Astrocyte (in vitro differentiated cells and primary cell): ENCODE data around the gene FBXL19. TPM values are rescaled to one million over a fixed set of nuclear protein-coding genes. Genes with fewer than 3 reads are reported as not detected.

Experiments
- DNase-seq: peaks from one replicate; pipeline ENCODE4 v3.0.0-alpha.2; 2010; ENCODE audit warnings: low read depth
- FAIRE-seq: peaks from 2 replicates; lab custom pipeline; 2011; peaks lifted over from hg19 to GRCh38; lab: Jason Lieb, UNC
- H2AFZ ChIP-seq: 2 replicates; pipeline ENCODE4 v1.6.0; 2012; ENCODE audit warnings: low read depth, low read length, inconsistent platforms
- H3K27ac ChIP-seq: 2 replicates; pipeline ENCODE4 v1.5.1; 2011; ENCODE audit warnings: low read depth, low read length, inconsistent platforms
- H3K27me3 ChIP-seq: 2 replicates; pipeline ENCODE4 v1.6.0; 2011; ENCODE audit warnings: low read length, inconsistent platforms; ENCODE audit not compliant: insufficient read depth
- H3K36me3 ChIP-seq: 2 replicates; pipeline ENCODE4 v1.5.1; 2011; ENCODE audit warnings: low read length, inconsistent platforms; ENCODE audit not compliant: insufficient read depth
- H3K4me1 ChIP-seq: 2 replicates; pipeline ENCODE4 v1.5.1; 2011; ENCODE audit warnings: low read length, inconsistent platforms; ENCODE audit not compliant: insufficient read depth
- H3K4me2 ChIP-seq: 2 replicates; pipeline ENCODE4 v1.6.0; 2012; ENCODE audit warnings: low read length, inconsistent platforms
- H3K4me3 ChIP-seq: 2 replicates; pipeline ENCODE4 v1.5.1; 2011; ENCODE audit warnings: low read depth, mild to moderate bottlenecking, low read length, inconsistent platforms; ENCODE audit not compliant: insufficient read depth
- H3K79me2 ChIP-seq: 2 replicates; pipeline ENCODE4 v1.6.0; 2012; ENCODE audit warnings: mild to moderate bottlenecking, low read length, inconsistent platforms; ENCODE audit not compliant: insufficient read depth
- H3K9ac ChIP-seq: 2 replicates; pipeline ENCODE4 v1.6.0; 2012; ENCODE audit warnings: mild to moderate bottlenecking, low read length, inconsistent platforms
- H3K9me3 ChIP-seq: 2 replicates; pipeline ENCODE4 v1.5.1; 2012; ENCODE audit warnings: low read depth, mild to moderate bottlenecking, low read length, inconsistent platforms; ENCODE audit not compliant: insufficient read depth
- H4K20me1 ChIP-seq: 2 replicates; pipeline ENCODE4 v1.6.0; 2012; ENCODE audit warnings: low read length, inconsistent platforms; ENCODE audit not compliant: insufficient read depth
- H3K27ac Mint-ChIP-seq: one replicate; pipeline ENCODE4 v1.8.0; 2021; ENCODE audit warnings: mild to moderate bottlenecking, mixed read lengths; ENCODE audit not compliant: unreplicated experiment
- H3K27me3 Mint-ChIP-seq: one replicate; pipeline ENCODE4 v1.8.0; 2021; ENCODE audit warnings: low read depth, mixed read lengths; ENCODE audit not compliant: unreplicated experiment
- H3K36me3 Mint-ChIP-seq: one replicate; pipeline ENCODE4 v1.8.0; 2021; ENCODE audit warnings: low read depth, mixed read lengths; ENCODE audit not compliant: unreplicated experiment
- H3K4me1 Mint-ChIP-seq: one replicate; pipeline ENCODE4 v1.8.0; 2021; ENCODE audit warnings: low read depth, mixed read lengths; ENCODE audit not compliant: unreplicated experiment
- H3K4me3 Mint-ChIP-seq: one replicate; pipeline ENCODE4 v1.8.0; 2021; ENCODE audit warnings: mild to moderate bottlenecking, moderate library complexity, mixed read lengths; ENCODE audit not compliant: unreplicated experiment
- H3K9me3 Mint-ChIP-seq: one replicate; pipeline ENCODE4 v1.8.0; 2021; ENCODE audit warnings: mild to moderate bottlenecking, mixed read lengths; ENCODE audit not compliant: unreplicated experiment
- CTCF ChIP-seq: IDR thresholded peaks from 2 replicates; pipeline ENCODE4 v1.5.1; 2011; ENCODE audit warnings: low read depth, mild to moderate bottlenecking, inconsistent platforms, low read length, moderate library complexity; ENCODE audit not compliant: insufficient read depth
- EZH2 ChIP-seq: IDR thresholded peaks from 2 replicates; pipeline ENCODE4 v1.6.1; 2012; ENCODE audit warnings: mild to moderate bottlenecking, low read length, inconsistent platforms; ENCODE audit not compliant: insufficient read depth
- total RNA-seq: library from RNA; stranded (reverse); gene quantifications from 2 replicates; pipeline ENCODE4 v1.2.1, GENCODE V29; 2021

FBXL19 gene
- total RNA-seq, 1 donor from 2014 or later = 42.5 TPM

- no peaks in the 10 kb centered on the region for H3K27me3 ChIP-seq
- peaks cover 7% of the 10 kb centered on the region for H3K4me1 Mint-ChIP-seq
- H3K9me3 Mint-ChIP-seq = no peaks in the 10 kb centered on the region
- H3K27me3 Mint-ChIP-seq = no peaks in the 10 kb centered on the region
- no peaks in the 10 kb centered on the region for H4K20me1 ChIP-seq
- no peak overlapping the region for H3K27ac ChIP-seq
- peaks cover 16% of the 10 kb centered on the region for H3K36me3 Mint-ChIP-seq
- FAIRE-seq (no peak), DNase-seq (no peak)
- H3K4me3 ChIP-seq = no peak overlapping the region
- no peaks in the 10 kb centered on the region for H3K36me3 ChIP-seq
- no peak overlapping the region for H3K4me2 ChIP-seq
- H3K4me1 ChIP-seq = peaks cover 10% of the 10 kb centered on the region
- no peak overlapping the region for H3K4me3 Mint-ChIP-seq
- TF ChIP-seq EZH2 = no peak
- TF ChIP-seq CTCF = no peak
- H3K79me2 ChIP-seq = no peaks in the 10 kb centered on the region
- no peak overlapping the region for H3K9ac ChIP-seq
- H3K9me3 ChIP-seq = no peaks in the 10 kb centered on the region
- H3K27ac Mint-ChIP-seq = no peak overlapping the region
- no peak overlapping the region for H2AFZ ChIP-seq
Observed at GRCh38 chr16:30992276-30992780, 69.0 kb downstream of the FBXL19 start.

GRCh38 chr16:30992931-30993816 is 69.8 kb downstream of the FBXL19 start:
- H3K4me3 ChIP-seq = no peak overlapping the region
- H3K27me3 Mint-ChIP-seq = no peaks in the 10 kb centered on the region
- no peaks in the 10 kb centered on the region for H3K27me3 ChIP-seq
- H3K4me2 ChIP-seq = no peak overlapping the region
- no peak overlapping the region for H3K4me3 Mint-ChIP-seq
- FAIRE-seq = no peak
- TF ChIP-seq EZH2 = no peak
- TF ChIP-seq CTCF = no peak
- H3K27ac Mint-ChIP-seq = no peak overlapping the region
- H3K9me3 Mint-ChIP-seq = no peaks in the 10 kb centered on the region
- no peak overlapping the region for H2AFZ ChIP-seq
- H3K4me1 ChIP-seq = peaks cover 18% of the 10 kb centered on the region
- no peak for DNase-seq
- H3K27ac ChIP-seq = no peak overlapping the region
- H3K9me3 ChIP-seq = no peaks in the 10 kb centered on the region
- H3K4me1 Mint-ChIP-seq = peaks cover 16% of the 10 kb centered on the region
- no peaks in the 10 kb centered on the region for H3K36me3 ChIP-seq
- peaks cover 16% of the 10 kb centered on the region for H3K36me3 Mint-ChIP-seq
- H4K20me1 ChIP-seq = no peaks in the 10 kb centered on the region
- no peaks in the 10 kb centered on the region for H3K79me2 ChIP-seq
- H3K9ac ChIP-seq = no peak overlapping the region

- H3K36me3 Mint-ChIP-seq = peaks cover 14% of the 10 kb centered on the region
- peak overlapping the region; percentile 80 for H3K27ac Mint-ChIP-seq
- no peaks in the 10 kb centered on the region for H3K79me2 ChIP-seq
- H4K20me1 ChIP-seq = no peaks in the 10 kb centered on the region
- H3K27me3 ChIP-seq = no peaks in the 10 kb centered on the region
- H3K27ac ChIP-seq = no peak overlapping the region
- H3K9ac ChIP-seq = no peak overlapping the region
- peaks cover 33% of the 10 kb centered on the region for H3K4me1 ChIP-seq
- no peak overlapping the region for H3K4me3 ChIP-seq
- no peaks in the 10 kb centered on the region for H3K9me3 Mint-ChIP-seq
- no peaks in the 10 kb centered on the region for H3K36me3 ChIP-seq
- H3K9me3 ChIP-seq = no peaks in the 10 kb centered on the region
- no peak for DNase-seq
- H3K4me3 Mint-ChIP-seq = no peak overlapping the region
- TF ChIP-seq CTCF (no peak), EZH2 (no peak)
- no peaks in the 10 kb centered on the region for H3K27me3 Mint-ChIP-seq
- no peak for FAIRE-seq
- peaks cover 29% of the 10 kb centered on the region for H3K4me1 Mint-ChIP-seq
- H2AFZ ChIP-seq = no peak overlapping the region
- H3K4me2 ChIP-seq = no peak overlapping the region
Observed at GRCh38 chr16:30995927-30996323, 72.6 kb downstream of the FBXL19 start.
